ENCODE data around the gene UPK3A.
"Not testable (repeated sequence)": the region's sequence is repeated elsewhere in the genome, so short reads cannot be mapped to it uniquely, and the experiment has no call there.

Gene UPK3A

DNA sequence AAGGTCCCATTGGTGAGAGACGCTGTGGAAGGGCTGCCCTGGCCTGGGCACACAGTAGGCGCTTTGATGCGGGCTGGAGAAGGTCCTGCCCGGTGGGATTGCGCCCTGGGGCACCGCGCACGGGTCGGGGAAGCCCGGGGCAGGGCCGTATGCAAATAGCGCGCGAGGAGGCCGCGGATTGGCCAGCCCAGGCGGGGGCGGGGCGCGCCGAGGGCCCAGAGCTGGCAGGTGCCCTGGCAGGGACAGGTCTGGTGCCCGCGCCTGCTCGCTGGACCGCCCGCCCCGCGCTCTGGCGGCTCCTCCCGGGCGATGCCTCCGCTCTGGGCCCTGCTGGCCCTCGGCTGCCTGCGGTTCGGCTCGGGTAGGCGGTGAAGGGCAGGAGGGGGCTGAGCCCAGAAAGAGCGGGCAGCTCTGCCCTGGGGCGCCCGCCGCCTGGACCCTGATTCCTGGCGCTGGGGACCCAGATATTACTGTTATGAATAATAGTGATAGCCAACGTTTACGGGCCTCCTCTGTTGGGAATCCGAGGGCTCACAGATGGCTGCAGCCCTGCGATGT lies at the start of gene UPK3A:
Gene UPK3A, plus strand, starts transcription at position 245 of the 558 bp plus-strand sequence. Its CDS starts 65 bp downstream, at position 310.
- no peak for DNase-seq

DNA sequence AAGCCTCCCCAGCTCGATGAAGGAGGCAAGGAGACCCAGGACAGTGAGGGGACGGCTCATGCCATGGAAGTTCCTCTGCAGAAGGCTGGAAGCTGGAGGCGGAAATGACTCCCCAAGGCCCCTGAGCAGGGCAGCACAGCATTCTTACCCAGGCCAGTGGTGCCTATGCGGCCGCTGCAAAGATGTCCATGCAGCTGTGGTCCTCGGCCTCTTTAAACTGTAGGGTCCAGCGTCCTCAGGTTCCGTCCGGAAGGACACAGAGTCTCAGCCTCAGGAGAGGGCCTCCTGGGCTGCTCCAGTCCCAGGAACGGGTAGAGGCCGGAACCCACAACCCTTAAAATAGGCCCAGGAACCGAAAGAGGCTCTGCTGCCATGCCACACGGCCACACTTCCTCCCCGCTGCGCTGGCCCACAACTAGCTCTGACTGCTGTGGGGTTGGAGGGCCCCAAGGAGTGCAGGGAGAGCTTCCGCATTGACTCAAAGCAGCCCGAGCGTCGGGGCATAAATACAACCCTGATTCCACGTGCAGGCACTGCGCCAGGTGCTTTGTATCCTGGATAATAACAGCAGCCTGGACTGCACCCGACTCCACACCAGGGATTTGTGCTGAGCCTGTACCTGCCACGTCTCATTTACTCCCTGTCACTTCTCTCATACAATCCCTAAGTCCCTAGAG lies 49.5 kb upstream of the UPK3A start:
- DNase-seq = peak; percentile 70

DNA sequence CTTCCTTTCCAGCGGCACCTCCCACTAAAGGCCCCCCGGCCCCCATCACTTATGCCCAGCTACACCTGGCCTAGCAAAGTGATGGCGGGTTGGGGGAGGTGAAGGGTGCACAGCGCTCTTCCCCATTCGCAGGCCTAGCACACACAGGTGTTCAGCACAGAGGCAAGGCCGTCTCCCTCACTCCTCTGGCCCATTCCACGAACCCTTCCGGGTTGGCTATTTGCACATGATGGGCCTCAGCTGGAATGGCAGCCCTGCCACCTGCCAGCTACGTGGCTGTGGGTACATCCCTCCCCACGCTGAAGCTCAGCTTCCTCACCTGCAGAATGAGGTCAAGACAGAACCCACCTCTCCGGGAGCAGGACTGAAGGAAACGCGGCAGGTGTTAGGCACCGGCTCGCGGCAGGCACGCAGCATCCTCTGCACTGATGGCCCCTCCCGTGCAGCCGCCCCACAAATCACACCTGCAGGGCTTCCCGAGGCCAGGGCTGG lies 48.9 kb upstream of the UPK3A start:
- peak; percentile 26 for DNase-seq

DNA sequence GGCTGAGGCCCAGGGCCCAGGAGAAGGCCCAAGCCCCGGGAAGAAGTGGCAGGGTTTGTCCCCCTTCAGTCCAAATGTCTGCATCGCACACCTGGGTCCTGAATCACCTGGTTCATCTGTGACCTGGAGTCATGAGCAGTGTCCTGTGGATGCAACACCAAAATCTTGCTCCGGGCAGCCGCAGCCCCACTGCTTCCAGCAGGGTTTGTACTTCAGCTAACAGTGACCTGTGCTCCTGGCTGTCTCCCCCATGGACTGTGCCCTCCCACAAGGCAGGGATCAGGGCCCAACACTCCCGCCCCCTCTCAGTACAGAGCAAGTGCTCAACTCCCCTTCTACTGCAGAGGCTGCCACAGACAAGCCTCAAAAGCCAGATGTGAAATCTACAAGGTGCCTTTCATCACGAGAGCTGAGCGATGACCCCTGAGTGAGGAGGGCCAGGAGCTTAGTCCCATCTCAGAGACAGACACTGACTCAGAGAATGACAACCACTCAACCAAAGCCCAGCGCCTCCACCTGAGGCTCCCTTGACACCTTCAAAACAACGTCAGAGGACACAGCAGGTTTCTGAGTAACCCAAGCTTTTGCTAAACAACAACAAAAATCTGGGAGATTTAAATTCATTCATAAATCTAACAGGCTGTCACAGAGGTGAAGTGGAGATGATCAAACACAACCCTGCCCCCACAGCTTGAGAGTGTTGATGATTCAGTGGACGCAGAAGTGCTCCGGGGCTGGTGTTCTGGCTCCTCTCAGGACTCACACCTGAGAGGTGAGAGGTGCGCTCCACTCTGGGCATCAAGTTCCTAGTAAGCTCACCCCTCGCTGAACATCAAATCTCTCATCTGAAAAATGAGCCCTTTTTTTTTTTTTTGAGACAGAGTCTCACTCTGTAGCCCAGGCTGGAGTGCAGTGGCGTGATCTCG lies 47.4 kb upstream of the UPK3A start:
- DNase-seq = no peak

DNA sequence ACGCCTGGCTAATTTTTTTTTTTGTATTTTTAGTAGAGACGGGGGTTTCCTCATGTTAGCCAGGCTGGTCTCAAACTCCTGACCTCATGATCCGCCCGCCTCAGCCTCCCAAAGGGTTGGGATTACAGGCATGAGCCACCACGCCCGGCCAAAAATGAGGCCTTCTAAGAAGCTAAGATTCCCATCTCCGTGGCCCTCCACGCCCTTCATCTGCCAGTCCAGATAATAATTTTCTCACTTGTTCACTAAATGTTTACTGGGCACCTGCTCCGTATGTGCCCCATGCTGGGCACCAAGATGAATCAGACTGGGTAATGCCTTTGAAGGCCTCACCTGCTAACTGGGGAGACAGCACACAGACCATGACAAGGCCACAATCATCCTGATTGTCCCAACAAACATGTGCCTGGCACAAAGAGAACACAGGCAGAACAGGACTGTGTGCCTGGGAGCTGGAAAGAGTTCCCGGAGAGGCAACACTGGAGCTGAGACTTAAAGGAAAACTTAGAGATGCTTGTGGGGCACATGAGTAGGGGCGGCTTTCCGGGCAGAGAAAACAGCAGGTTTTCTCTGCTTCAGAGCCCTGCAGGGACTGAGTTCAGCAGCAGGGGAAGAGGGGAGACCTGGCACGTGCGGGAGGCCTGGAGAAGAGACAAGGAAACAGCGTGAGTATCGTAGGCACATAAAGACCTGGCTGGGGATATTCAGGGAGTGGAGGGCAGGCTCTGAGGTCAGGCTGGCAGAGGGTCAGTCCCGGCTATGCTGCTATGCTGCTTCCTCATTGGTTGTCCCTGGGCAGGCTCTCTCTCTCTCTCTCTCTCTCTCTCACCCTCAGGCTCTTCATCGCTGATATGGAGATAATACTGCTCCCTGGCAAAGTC lies 46.4 kb upstream of the UPK3A start:
- no peak for DNase-seq

DNA sequence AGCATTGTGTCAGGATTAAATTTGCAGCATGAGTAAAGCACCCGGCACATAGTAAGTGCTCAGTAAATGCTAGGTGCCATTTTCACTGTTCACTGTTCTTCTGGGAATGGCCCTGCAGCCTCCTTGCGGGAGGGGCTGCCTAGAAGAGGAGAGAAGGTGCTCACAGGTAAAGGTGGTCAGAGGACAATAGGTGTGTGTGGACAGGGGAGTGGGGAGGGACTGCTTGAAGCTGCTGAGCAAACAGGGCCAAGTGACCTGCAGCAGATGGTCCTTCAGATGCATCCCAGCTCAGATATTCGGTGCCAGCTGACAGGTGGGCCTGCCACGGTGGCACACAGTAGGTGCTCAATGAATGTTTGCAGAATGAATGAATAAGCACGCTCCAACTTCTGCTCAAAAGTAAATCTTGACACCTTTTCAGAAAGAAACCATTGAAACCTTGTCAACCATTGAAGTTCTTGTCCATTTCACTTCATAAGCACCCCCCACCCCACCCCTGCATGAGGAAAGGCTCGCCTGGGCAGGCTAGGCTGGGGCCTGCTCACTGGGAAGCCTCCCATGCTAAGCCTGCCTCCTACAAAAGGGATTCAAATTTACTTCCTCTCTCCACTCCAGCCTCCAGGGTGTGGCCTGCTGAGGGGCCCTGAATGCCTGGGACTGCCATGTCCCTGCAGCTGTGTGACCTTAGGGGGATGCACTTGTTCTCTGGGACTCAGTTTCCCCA lies 45.6 kb upstream of the UPK3A start:
- no peak for DNase-seq

DNA sequence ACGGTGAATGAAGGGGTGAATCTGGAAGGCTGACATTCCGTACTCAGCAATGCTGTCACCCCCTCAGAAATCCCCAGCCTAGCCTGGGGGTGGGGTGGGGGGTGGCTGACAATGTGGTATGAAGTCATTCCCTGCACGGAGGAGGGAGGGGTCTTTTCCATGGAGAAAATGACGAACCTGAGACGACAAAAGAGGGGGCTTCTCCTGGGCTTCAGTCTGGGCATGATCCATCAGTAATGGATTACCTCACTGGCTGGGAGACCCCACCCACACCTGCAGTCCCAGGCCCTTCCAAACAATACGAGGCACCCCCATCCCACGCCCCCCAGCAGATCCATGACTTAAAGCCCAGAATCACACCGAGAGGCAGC lies 45.1 kb upstream of the UPK3A start:
- DNase-seq = no peak

DNA sequence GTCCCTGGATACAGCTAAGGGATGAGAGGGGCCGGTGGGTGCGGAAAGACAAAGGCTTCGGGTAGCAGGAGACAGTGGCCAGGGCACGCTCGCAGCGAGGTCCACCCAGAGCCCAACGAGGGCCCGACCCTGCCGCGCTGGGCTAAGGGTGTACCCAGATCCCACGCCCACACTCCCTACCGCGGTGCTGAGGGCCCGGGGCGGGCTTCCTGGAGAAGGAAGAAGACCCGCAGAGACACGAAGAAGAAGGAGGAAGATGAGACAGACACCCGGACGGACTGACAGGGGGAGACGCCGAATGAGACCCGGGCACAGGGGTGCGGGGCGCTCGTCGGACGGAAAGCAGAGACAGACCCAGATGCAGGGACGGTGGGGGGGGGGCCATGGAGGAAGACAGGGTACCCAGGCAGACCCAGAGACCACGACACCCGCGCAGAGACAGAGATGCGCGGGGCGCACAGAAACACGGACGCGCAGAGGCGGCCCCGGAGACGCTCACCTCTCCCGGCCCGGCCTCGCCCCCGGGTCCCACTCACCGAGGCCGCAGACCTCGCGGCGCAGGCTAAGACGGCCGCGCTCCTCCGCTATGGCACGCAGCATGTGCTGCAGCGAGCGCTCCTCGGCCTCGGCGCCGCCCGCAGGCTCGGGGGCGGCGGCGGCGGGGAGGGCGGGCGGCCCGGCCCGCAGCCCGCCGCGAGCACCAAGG lies 44.5 kb upstream of the UPK3A start:
- DNase-seq = no peak

DNA sequence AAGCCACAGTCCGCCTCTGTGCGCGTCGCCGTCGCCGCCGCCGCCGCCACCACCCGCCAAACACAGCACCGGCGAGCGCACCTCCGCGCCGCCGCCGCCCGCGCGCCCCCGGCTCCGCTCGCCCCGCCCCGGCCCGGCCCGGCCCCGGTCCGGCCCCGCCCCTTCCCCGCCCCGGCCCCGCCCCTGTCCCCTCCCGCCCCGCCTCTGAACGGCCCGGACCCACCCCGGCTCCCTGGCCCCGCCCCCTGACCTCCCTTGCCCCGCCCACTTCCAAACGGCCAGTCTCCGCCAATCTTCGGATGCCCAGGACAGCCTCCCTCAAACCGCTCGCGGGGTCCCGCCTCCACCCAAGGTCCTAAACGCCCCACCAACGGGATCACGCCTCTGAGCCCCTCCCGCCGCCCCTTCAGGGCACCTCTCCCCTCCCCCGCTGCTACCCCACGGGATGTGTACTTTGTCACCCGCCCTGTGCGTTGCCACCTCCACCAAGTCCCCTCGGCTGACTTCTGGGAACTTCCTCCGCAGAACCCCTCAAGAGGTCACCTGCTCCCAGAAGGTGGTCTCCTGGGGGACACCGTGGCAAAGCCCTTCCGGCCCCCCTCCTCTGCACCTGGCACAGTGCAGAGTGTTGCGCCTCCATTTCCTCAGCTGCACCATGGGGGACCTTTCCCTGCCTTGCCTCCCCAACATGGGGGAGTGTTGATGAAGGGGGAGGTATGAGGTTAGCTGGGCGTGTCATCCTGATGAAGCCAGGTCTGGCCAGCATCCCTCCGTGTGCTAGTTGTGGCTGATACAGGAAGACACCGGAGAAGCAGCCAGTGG lies 43.7 kb upstream of the UPK3A start, which contains the start of gene KIAA0930:
Gene KIAA0930, minus strand, starts transcription at position 85 of the 822 bp plus-strand sequence. CDS start 191 bp downstream, outside the sequence.
- peak; percentile 20 for DNase-seq

DNA sequence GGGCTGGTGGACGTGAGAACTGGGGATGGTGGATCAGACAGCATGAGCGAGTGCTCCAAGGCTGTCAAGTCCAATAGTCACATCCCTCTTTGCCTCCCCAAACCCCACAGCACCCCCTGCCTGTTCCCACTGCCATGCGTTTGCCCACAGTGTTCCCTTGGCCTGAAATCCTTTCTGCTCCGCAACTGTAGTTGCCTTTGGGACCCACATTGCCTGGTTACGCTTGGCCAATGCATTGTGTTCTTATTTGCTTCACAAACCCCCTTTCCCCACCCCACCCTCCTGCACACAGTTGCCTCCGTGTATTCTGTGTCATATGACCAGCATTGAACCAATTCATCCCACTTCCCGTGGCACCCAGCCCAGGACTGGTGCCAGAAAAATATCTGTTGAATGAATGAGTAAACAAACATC lies 42.0 kb upstream of the UPK3A start:
- no peak for DNase-seq

DNA sequence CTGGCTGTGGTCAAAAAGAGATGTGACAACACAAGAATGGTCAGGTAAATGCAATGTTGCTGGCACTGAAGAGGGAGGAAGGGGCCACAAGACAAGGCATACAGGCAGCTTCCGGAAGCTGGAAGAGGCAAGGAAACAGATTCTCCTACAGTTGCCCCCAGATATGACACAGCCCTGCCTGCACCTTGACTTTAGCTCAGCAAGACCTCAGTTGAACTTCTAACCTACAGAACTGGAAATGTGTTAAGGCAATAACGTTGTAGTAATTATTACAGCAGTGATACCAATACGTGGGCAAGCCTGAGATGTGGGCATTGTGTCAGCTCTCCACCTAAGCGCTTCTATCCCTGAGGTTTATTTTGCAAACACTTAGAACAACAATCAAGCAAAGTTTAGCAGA lies 39.8 kb upstream of the UPK3A start:
- DNase-seq = no peak

DNA sequence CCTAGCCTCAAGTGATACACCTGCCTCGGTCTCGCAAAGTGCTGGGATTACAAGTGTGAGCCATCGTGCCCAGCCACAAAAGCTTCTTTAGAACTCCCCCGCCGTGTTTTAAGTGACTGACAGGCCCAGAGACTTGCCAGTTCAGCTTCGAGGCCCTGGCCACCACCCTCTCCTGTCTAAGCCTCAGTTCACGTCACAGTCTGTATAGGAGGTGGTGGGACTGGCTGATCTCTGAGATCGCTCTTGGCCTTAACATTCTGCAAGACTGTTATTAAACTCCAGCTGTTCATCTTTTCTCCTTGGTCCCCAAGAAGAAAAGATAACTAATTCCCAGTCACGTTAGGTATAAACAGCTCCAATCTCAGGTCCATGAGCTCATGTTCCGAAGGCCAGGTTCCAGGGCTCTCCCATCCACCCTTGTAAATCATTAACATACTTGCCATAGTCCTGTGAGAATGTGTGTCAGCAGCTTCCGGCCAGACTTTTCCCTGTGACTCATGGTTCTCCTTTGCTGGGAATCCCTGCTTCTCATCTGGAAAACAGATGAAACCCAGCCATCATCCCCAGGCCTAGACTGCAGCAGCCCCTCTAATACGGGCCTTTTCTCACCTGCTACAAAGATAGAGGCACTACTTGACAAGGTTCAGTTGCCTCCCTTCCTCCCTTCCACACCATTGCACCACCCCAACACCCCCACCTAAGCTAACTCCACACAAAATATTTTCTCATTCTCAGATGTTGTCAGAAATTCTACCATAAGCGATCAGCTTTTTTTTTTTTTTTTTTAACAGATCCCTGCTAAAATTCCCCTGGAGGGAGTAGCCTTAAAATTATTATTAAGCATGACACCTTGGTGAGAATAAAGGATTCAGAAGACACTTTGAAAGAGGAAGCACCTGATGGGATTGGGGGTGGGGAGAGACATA lies 38.4 kb upstream of the UPK3A start:
- no peak for DNase-seq

DNA sequence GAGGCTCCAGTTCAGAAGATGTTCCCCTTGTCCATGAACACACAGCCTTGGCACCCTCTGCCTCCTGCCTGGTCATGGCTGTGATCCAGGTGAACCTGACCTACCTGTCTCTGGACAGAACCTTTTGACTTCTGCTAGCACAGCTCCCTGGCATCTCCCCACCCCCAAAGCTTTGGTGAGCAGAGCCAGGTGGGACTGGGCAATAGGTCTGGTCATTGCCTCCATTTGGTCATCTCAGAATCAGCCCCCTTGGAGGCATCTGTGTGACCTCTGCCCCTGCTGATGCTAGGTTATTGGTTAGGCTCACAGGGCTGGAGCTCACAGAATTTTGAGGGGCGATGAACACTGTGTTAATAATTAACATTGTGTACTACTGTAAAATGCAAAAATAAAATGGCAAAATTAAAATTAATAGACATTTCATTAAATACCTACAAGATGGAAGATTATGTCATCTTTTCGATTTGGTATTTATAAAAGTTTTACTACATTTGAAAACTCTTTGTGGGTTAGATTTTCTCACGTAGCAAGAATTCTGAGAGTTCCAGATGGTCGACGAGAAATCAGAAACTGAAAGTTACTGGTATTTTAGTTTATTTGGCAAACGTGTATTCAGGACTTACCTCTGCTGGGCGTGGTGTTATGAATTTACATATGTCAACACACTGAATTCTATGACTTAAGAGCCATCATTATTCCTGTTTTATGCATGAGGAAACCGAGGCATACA lies 35.8 kb upstream of the UPK3A start:
- DNase-seq = no peak

DNA sequence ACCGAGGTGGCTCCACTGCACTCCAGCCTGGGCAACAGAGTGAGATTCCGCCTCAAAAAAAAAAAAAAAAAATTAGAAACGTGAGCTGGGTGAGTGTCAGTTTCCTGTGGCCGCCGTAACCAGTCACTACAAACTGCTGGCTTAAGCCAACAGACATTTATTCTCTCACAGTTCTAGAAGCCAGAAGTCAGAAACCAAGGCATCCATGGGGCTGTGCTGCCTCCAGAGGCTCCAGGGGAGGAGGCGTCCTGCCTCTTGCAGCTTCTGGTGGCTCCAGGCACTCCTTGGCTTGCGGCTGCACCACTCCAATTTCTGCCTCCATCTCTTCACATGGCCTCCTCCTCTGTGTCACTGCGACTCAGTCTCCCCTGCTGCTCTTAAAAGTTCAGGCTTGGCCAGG lies 32.9 kb upstream of the UPK3A start:
- no peak for DNase-seq

DNA sequence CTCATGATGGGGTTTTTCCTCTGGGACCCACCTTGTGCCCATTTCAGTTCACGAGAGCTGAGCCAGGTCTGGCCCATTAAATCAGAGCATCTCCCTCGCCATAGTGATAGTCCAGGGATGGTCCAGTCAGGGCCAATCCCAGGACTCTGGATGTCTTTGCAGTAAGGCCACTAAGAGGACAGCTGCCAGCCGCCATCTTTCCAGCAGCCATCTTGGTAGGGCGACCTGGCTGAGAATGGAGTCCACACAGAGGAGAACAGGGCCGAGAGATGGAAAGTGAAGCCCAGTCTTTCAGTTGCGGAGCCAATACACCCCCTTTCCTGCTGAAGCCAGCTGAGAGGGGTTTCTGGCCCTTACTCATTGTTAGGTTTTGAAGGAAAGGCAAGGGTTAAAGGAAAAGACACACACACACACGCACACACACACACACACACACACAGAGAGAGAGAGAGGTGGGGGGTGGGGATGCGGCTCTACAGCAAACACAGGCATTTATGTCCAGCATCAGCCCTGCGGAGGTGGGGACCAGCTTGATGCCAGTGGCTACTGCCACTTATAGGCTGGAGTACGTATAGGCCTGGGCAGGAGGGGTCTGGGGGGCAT lies 31.6 kb upstream of the UPK3A start:
- no peak for DNase-seq

DNA sequence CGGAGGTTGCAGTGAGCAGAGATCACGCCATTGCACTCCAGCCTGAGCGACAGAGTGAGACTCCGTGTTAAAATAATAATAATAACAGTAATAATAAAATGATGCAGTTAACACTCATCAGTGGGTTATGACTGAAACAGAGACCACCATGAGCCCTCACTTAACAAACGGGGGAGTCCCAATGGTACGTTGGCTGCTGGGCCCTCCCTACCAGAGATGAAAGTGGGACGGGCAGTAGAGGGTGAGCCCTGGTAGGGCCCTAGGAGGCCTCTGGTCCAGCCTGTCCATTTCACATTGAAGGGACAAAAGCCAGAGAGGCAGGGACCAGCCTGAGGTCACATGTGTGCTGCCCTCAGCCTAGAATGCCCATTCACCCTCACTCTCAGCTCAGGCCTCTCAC lies 30.4 kb upstream of the UPK3A start:
- no peak for DNase-seq

DNA sequence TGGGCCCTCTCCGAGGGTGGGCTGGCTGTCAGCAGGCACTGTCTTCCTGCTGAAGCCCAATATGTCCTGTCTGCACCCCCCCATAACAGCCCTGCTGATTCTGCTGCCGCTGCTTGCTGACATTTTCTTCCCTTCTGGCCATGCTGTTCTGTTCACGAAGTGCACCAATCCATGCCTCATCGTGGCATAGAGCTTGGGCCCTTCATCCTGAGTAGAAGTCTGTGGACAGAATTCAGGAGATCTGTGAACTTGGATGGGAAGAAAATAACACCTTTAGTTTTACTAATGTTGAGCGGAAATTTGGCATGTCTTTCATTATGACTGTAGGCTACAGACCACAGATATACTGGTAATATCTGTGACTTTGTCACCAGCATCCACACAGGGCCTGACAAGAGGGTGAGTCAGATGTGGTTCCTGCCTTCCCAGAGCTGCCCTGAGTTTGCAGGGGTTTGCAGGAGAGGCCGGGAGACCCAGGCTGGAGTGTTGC lies 29.9 kb upstream of the UPK3A start:
- no peak for DNase-seq

DNA sequence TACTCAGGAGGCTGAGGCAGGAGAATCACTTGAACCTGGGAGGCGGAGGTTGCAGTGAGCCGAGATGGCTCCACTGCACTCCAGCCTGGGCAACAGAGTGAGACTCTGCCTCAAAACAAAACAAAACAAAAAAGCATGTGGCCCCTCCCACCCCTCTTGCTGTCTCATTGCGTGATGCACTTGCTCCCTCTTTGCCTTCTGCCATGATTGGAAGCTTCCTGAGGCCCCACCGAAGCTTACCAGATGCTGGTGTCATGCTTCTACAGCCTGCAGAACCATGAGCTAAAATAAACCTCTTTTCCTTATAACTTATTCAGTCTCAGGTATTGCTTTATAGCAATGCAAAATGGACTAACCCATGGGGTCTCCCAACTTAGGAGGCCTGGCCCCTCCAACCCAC lies 26.8 kb upstream of the UPK3A start:
- DNase-seq = not testable (repeated sequence)

Data from NCI-H2107 (cell line).